ENCODE measurements around the gene DKK1.

DNA sequence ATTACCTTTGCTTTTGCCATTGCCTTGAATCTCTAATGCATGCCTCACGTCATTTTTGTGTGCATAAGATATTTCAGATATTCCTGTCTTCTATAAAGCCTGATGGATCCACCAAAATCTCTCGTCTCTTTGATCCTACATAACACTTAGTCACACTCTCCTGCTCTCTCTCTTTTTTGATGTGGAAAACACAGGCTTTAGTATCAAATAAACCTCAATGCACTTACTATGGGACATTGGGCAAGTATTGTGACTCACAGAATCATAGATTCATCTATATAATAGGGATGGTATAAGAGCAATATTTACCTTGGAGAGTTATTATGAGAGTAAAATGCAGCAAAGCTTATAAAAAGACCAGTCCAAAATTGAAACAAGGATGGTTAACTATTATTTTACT lies 39.1 kb downstream of the DKK1 start:
- TF ChIP-seq, protein P1, sequence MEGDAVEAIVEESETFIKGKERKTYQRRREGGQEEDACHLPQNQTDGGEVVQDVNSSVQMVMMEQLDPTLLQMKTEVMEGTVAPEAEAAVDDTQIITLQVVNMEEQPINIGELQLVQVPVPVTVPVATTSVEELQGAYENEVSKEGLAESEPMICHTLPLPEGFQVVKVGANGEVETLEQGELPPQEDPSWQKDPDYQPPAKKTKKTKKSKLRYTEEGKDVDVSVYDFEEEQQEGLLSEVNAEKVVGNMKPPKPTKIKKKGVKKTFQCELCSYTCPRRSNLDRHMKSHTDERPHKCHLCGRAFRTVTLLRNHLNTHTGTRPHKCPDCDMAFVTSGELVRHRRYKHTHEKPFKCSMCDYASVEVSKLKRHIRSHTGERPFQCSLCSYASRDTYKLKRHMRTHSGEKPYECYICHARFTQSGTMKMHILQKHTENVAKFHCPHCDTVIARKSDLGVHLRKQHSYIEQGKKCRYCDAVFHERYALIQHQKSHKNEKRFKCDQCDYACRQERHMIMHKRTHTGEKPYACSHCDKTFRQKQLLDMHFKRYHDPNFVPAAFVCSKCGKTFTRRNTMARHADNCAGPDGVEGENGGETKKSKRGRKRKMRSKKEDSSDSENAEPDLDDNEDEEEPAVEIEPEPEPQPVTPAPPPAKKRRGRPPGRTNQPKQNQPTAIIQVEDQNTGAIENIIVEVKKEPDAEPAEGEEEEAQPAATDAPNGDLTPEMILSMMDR (IDR thresholded peaks at IDR 0.05) = no peak
- no peak for TF ChIP-seq ZFX (IDR thresholded peaks at IDR 0.05; ENCODE audit: borderline replicate concordance)

Measured in 22Rv1 (cell line).